HFFc6 (cell line): ENCODE measurements around the gene ANO4. TPM values are rescaled to one million over a fixed set of nuclear protein-coding genes. Genes with fewer than 3 reads are reported as not detected.
A peak's percentile ranks its signal among the peaks of the same experiment; 100 is the strongest.
"Not testable (repeated sequence)": the region's sequence is repeated elsewhere in the genome, so short reads cannot be mapped to it uniquely, and the experiment has no call there.

Source experiments
- DNase-seq: peaks from one replicate; pipeline ENCODE4 v3.0.0-alpha.2; 2018
- H3K27ac Mint-ChIP-seq: 2 replicates; pipeline ENCODE4 v1.8.0; 2020; ENCODE audit warnings: mild to moderate bottlenecking, mixed read lengths
- H3K27me3 Mint-ChIP-seq: 2 replicates; pipeline ENCODE4 v1.8.0; 2021; ENCODE audit warnings: mild to moderate bottlenecking, moderate library complexity, mixed read lengths; ENCODE audit not compliant: insufficient read depth
- H3K36me3 Mint-ChIP-seq: 2 replicates; pipeline ENCODE4 v1.8.0; 2021; ENCODE audit warnings: low read depth, mixed read lengths
- H3K4me1 Mint-ChIP-seq: 2 replicates; pipeline ENCODE4 v1.8.0; 2020; ENCODE audit warnings: low read depth, mixed read lengths
- H3K4me3 Mint-ChIP-seq: 2 replicates; pipeline ENCODE4 v1.8.0; 2020; ENCODE audit warnings: mild to moderate bottlenecking, moderate library complexity, mixed read lengths
- H3K9me3 Mint-ChIP-seq: 2 replicates; pipeline ENCODE4 v1.8.0; 2020; ENCODE audit warnings: mild to moderate bottlenecking, mixed read lengths
- total RNA-seq, 6 experiments: library from RNA; stranded (reverse); fragmentation: NEBNext Ultra II Directional; extraction: Animal tissue kit (Norgen Biotek cat#: 25700); gene quantifications; 2 replicates in 1 of 6; 3 replicates in 5 of 6; pipeline ENCODE4 v1.2.3, GENCODE V29; 2021
- TF ChIP-seq, protein P1 (sequence below): fragments of 200-600 bp; sonication (generic); IDR thresholded peaks from 2 replicates; pipeline ENCODE4 v1.5.0; 2021; ENCODE audit warnings: antibody characterized with exemption, mild to moderate bottlenecking

Gene ANO4
- total RNA-seq, 6 experiments from 2014 or later = not detected

DNA sequence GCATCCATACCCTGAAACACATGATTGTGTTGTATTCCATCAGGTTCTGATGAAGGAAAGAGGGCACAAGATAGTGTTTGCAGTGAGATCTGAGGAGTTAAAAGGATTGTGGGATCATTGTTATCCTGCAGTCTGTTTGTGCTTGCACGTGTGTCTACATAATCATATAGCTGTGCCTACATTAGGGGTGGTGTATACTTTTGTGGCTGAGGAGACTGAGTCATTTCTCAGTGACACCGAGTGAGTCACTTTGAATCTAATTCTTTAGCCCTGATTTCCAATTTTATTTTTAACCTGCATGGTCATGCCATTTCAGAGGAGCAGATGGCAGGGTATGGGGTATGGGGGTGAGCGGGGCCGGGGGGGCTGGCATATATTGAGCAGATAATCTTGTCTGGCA lies 133.2 kb downstream of the ANO4 start:
- TF ChIP-seq, protein P1, sequence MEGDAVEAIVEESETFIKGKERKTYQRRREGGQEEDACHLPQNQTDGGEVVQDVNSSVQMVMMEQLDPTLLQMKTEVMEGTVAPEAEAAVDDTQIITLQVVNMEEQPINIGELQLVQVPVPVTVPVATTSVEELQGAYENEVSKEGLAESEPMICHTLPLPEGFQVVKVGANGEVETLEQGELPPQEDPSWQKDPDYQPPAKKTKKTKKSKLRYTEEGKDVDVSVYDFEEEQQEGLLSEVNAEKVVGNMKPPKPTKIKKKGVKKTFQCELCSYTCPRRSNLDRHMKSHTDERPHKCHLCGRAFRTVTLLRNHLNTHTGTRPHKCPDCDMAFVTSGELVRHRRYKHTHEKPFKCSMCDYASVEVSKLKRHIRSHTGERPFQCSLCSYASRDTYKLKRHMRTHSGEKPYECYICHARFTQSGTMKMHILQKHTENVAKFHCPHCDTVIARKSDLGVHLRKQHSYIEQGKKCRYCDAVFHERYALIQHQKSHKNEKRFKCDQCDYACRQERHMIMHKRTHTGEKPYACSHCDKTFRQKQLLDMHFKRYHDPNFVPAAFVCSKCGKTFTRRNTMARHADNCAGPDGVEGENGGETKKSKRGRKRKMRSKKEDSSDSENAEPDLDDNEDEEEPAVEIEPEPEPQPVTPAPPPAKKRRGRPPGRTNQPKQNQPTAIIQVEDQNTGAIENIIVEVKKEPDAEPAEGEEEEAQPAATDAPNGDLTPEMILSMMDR = no peak
- Mint-ChIP-seq H3K27me3 (no peaks in the 10 kb centered on the region; the same call in 1 of the 2 replicates), H3K4me3 (no peak overlapping the region), H3K27ac (no peak overlapping the region), H3K4me1 (peaks cover 25% of the 10 kb centered on the region), H3K36me3 (no peaks in the 10 kb centered on the region), H3K9me3 (no peaks in the 10 kb centered on the region)
- peak; percentile 44 for DNase-seq

- Mint-ChIP-seq H3K4me3 (no peak overlapping the region), H3K27ac (no peak overlapping the region), H3K9me3 (no peaks in the 10 kb centered on the region; the same call in 1 of the 2 replicates), H3K4me1 (peaks cover 13% of the 10 kb centered on the region), H3K36me3 (no peaks in the 10 kb centered on the region), H3K27me3 (no peaks in the 10 kb centered on the region; the same call in 1 of the 2 replicates)
- DNase-seq = no peak
- TF ChIP-seq, protein P1 = no peak
These were observed 138.0 kb downstream of the ANO4 start for GRCh38 chr12:100932571-100932970.

DNA sequence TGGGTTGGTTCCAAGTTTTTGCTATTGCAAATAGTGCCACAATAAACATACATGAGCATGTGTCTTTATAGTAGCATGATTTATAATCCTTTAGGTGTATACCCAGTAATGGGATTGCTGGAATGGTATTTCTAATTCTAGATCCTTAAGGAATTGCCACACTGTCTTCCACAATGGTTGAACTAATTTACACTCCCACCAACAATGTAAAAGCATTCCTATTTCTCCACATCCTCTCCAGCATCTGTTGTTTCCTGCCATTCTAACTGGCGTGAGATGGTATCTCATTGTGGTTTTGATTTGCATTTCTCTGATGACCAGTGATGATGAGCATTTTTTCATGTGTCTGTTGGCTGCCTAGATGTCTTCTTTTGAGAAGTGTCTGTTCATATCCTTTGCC lies 139.0 kb downstream of the ANO4 start:
- DNase-seq, H3K9me3 Mint-ChIP-seq, H3K27ac Mint-ChIP-seq, H3K36me3 Mint-ChIP-seq, H3K27me3 Mint-ChIP-seq, H3K4me3 Mint-ChIP-seq, H3K4me1 Mint-ChIP-seq: not testable (repeated sequence)

DNA sequence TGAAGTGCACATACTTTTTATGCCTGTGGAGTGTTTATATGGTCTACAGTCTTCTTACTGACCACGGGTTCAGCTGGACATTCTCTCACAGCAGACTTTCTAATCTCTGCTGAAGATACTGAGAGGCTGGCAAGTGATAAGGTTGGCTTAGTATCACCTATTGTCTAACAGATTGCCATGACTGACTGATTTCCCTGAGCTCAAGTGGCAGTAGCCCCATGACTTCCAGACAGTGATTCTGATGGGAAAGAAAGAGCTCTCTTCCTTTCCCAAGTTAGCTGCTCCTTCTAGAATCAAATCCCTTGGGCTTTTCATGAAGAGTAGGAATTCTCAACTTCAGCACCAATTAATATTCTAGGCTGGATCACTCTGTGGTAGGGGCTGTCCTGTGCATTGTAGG lies 141.4 kb downstream of the ANO4 start:
- H3K27me3 Mint-ChIP-seq = no peaks in the 10 kb centered on the region; the same call in 1 of the 2 replicates
- H3K9me3 Mint-ChIP-seq = no peaks in the 10 kb centered on the region; the same call in 1 of the 2 replicates
- DNase-seq = no peak
- TF ChIP-seq, protein P1 = no peak
- no peaks in the 10 kb centered on the region for H3K4me1 Mint-ChIP-seq
- H3K36me3 Mint-ChIP-seq = no peaks in the 10 kb centered on the region
- H3K27ac Mint-ChIP-seq = no peak overlapping the region
- H3K4me3 Mint-ChIP-seq = no peak overlapping the region

- H3K36me3 Mint-ChIP-seq = no peaks in the 10 kb centered on the region
- no peak for DNase-seq
These were observed 142.1 kb downstream of the ANO4 start for GRCh38 chr12:100936661-100937060.

GRCh38 chr12:100940503-100940902 lies 145.9 kb downstream of the ANO4 start:
- Mint-ChIP-seq H3K9me3 (no peaks in the 10 kb centered on the region; the same call in 1 of the 2 replicates), H3K4me3 (no peak overlapping the region), H3K4me1 (no peaks in the 10 kb centered on the region), H3K27ac (no peak overlapping the region), H3K36me3 (no peaks in the 10 kb centered on the region), H3K27me3 (no peaks in the 10 kb centered on the region; the same call in none of the 2 replicates)
- no peak for DNase-seq
- TF ChIP-seq, protein P1 = no peak

More at GRCh38 chr12:100936661-100937060, 142.1 kb downstream of the ANO4 start:
- H3K9me3 Mint-ChIP-seq = no peaks in the 10 kb centered on the region; the same call in 1 of the 2 replicates
- no peak overlapping the region for H3K27ac Mint-ChIP-seq
- no peak overlapping the region for H3K4me3 Mint-ChIP-seq
- no peaks in the 10 kb centered on the region for H3K4me1 Mint-ChIP-seq
- no peaks in the 10 kb centered on the region; the same call in 1 of the 2 replicates for H3K27me3 Mint-ChIP-seq
- TF ChIP-seq, protein P1 = no peak
